Bronchial epithelial cell (primary cell): ENCODE results near the gene TMEM120B. TPM values are rescaled to one million over a fixed set of nuclear protein-coding genes. Genes with fewer than 3 reads are reported as not detected.

Source experiments
- DNase-seq: peaks from one replicate; pipeline ENCODE4 v3.0.0-alpha.2; 2010; ENCODE audit warnings: low read depth
- FAIRE-seq: peaks from 2 replicates; lab custom pipeline; 2011; peaks lifted over from hg19 to GRCh38; lab: Jason Lieb, UNC
- H3K27me3 ChIP-seq: 2 replicates; pipeline ENCODE4 v1.5.1; 2011; ENCODE audit warnings: low read length; ENCODE audit not compliant: control insufficient read depth, insufficient read depth
- H3K36me3 ChIP-seq: 2 replicates; pipeline ENCODE4 v1.5.1; 2011; ENCODE audit warnings: low read length; ENCODE audit not compliant: control insufficient read depth, insufficient read depth
- H3K4me3 ChIP-seq: 2 replicates; pipeline ENCODE4 v1.5.1; 2011; ENCODE audit warnings: mild to moderate bottlenecking, low read depth, low read length, control low read depth
- CTCF ChIP-seq: IDR thresholded peaks from 2 replicates; pipeline ENCODE4 v1.5.1; 2011; ENCODE audit warnings: mild to moderate bottlenecking, moderate library complexity, low read length, control low read depth, inconsistent platforms; ENCODE audit not compliant: insufficient read depth, severe bottlenecking
- total RNA-seq: library from RNA; depleted of rRNA; stranded (reverse); fragments of >200 nt; gene quantifications from 2 replicates; pipeline ENCODE4 v1.2.1, GENCODE V29; 2014

TMEM120B gene
- total RNA-seq, 1 donor from 2014 or later = 9.7 TPM

DNA sequence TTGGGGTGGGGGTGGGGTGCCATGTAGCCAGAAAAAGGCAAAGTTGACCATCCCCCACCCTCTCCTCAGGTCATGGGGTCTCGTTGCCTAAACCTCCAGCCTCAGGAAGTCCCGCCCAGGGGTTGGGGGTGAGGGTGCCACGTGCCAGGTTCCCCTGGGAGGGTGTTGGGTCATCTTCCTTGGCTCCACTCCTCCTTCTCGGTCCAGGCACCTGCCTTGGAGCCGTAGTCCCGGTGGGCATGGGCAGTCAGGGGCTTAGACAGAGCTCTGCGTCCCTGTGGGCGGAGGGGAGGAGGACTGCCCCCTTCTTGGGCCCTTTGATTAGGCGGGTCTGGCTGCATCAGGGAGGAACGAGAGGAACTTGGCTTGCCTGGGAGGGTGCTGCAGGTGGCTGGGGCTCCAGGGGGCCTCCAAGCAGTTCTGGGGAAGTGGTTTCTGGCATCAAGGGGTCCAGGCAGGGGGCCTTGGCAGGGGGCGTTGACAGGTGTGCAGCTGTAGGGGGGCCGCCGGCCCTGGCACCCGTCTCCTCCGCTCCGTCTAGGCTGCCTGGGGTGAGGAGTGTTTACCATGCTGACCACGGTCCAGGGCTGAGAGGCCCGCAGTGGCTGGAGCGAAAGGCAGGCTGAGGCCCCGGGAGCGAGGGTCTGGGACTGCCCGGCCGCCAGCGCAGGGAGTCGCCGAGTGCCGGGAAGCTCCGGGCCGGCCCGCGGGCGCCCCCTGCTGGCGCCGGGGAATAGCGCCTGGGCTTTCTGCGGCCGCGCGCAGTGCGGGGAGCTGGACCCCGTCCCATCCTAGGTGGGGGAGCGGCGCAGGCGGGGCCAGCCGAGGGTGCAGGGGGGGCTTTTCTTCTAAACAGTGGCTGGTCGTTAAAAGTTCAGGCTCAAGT lies 99.1 kb downstream of the TMEM120B start:
- peak; percentile 88 for TF ChIP-seq CTCF
- FAIRE-seq (no peak), DNase-seq (no peak)
- no peaks in the 10 kb centered on the region for H3K27me3 ChIP-seq
- peaks cover 28% of the 10 kb centered on the region for H3K36me3 ChIP-seq
- peak overlapping the region; percentile 65 for H3K4me3 ChIP-seq

GRCh38 chr12:121812320-121812871 lies 99.8 kb downstream of the TMEM120B start:
- Histone ChIP-seq H3K36me3 (peaks cover 33% of the 10 kb centered on the region), H3K27me3 (no peaks in the 10 kb centered on the region), H3K4me3 (peak overlapping the region; percentile 65)
- TF ChIP-seq CTCF = no peak
- DNase-seq (no peak), FAIRE-seq (no peak)

DNA sequence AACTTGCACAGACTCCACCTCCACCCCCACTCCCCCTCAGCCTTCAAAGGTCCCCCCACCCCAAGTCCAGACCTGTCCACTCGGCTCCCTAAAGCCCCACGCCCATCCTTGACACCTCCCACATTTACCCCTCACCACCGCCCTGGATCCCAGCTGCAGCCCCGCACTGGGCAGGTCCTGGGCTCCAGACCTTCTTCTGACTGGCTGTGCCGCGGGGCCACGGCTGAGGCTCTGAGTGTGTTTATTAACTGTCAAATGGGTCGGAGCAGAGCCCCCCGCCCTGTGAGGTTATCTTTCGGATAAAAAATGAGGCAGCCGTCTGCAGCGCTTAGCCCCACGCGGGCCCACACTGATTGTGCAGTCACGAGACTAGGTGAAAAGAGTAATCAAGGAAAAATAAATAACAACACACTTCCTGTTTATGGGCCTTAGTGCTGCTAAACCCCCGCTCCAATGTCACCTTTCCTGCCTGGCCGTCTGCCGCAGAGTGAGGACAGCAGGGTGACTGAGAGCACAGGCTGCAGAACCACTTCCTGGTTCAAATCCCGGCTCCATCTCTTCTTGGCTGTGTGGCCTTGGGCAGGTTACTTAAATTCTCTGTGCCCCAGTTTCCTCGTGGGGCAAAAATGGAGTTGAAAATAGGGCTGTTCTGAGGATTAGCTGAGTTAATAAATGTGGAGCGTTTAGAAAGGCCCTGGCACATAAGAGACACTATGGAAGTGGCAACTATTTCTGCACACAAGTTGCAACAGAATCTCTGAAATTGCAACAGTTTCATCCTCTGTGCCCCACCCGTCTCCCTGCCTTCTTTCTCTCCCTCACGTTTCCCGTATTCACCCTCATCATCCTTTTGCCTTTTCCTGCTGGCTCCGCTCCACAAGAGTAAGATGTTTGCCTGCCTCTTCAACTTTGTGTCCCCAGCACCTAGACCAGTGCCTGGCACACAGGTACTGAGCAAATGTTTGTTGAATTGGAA lies 100.7 kb downstream of the TMEM120B start:
- TF ChIP-seq CTCF = no peak
- H3K4me3 ChIP-seq = peak overlapping the region; percentile 65
- DNase-seq (no peak), FAIRE-seq (no peak)
- H3K27me3 ChIP-seq = no peaks in the 10 kb centered on the region
- peaks cover 35% of the 10 kb centered on the region for H3K36me3 ChIP-seq

- FAIRE-seq (no peak), DNase-seq (no peak)
- Histone ChIP-seq H3K27me3 (no peaks in the 10 kb centered on the region), H3K36me3 (peaks cover 32% of the 10 kb centered on the region), H3K4me3 (no peak overlapping the region)
- no peak for TF ChIP-seq CTCF
Observed at GRCh38 chr12:121813951-121814350, 101.4 kb downstream of the TMEM120B start.

GRCh38 chr12:121814429-121815119 lies 102.0 kb downstream of the TMEM120B start:
- no peak overlapping the region for H3K4me3 ChIP-seq

More at GRCh38 chr12:121814429-121815119, 102.0 kb downstream of the TMEM120B start:
- FAIRE-seq = no peak
- Histone ChIP-seq H3K36me3 (peaks cover 29% of the 10 kb centered on the region), H3K27me3 (no peaks in the 10 kb centered on the region)
- no peak for TF ChIP-seq CTCF
- DNase-seq = no peak
